ENCODE results near the gene PRKG1. TPM values are rescaled to one million over a fixed set of nuclear protein-coding genes. Genes with fewer than 3 reads are reported as not detected.

PRKG1 gene
- total and polyA plus RNA-seq, 12 donors, result 3.8 to 48.1 (median 29.9) TPM

DNA sequence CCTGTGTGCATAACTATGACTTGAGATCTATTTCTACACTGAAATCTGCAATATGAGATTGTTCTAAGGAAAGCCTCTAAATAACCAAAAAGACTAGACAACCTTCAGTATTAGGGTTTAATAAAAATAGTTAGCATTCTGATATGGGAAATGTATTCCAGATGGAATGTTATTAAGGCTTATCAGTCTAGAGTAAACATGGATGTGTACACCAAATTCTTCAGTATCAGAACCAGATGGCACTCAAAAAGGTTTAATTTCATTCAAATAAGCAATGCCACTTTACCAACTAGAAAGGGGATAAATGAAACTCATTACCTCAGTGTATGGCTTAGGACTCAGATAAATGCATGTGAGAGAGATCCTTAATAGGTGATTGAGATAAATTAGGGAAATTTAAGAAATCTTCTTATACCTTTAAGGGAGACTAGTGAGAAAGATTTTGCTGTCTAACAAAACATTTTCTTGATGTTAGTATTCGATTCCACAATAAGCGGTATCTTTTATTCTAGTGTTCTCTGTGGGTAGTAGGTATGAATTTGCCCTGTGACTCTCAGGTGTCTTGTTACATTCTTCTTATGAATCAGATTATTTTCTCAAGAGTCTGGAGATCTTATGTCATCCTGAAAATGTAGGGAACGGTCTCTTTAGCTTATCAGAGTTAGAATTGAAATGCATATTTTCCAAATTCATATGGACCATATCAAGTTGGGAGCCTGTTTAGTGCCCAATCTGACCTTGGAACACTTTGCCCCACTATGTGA, 159.2 kb downstream of the PRKG1 start:
- Histone ChIP-seq H3K27me3 (no peaks in the 10 kb centered on the region), H3K36me3 (no peaks in the 10 kb centered on the region), H3K4me3 (no peak overlapping the region), H3K27ac (peak overlapping the region in 1 of 10 donors; percentile 16), H3K9me3 (no peaks in the 10 kb centered on the region), H3K4me1 (peaks cover 0 to 59% (median 23%) of the 10 kb centered on the region in 9 donors)
- DNase-seq (no peak), ATAC-seq (no peak)
- 93 to 94% methylated on average over 3 of the region's 3 CpGs for WGBS, 2 donors
- intact Hi-C loops (cut with DNase I), result loop anchor here in 2 of 10 donors (5.0 to 10.0 kb wide), 3 partner anchors 141 to 191 kb away; partner anchors contain the start of gene PRKG1 (in 1 of the 2)
- TF ChIP-seq, protein P1, sequence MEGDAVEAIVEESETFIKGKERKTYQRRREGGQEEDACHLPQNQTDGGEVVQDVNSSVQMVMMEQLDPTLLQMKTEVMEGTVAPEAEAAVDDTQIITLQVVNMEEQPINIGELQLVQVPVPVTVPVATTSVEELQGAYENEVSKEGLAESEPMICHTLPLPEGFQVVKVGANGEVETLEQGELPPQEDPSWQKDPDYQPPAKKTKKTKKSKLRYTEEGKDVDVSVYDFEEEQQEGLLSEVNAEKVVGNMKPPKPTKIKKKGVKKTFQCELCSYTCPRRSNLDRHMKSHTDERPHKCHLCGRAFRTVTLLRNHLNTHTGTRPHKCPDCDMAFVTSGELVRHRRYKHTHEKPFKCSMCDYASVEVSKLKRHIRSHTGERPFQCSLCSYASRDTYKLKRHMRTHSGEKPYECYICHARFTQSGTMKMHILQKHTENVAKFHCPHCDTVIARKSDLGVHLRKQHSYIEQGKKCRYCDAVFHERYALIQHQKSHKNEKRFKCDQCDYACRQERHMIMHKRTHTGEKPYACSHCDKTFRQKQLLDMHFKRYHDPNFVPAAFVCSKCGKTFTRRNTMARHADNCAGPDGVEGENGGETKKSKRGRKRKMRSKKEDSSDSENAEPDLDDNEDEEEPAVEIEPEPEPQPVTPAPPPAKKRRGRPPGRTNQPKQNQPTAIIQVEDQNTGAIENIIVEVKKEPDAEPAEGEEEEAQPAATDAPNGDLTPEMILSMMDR (IDR thresholded peaks at IDR 0.05), result no peak

DNA sequence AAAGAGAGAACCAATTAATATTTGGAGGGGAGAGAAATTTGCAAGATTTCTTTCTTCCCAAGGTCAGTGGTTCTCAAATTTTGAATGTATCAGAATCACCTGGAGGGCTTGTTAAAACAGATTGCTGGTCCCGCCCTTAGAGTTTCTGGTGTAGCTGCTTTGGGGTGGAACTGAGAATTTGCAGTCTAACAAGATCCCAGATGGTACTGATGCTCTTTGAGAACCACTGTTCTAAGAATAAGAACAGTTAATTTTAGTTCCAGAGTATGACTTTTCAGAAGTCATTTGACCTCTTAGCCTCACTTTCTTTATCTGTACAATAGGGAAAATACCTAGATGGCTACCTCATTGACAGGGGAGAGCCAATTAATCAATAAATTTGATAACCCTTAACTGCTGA, 161.6 kb downstream of the PRKG1 start:
- 95 to 98% methylated on average over 1 of the region's 1 CpG for WGBS, 2 donors
- intact Hi-C loops (cut with DNase I), result loop anchor here in 1 of 10 donors (10.0 kb wide), 2 partner anchors 161 to 189 kb away; partner anchors contain the start of gene PRKG1

DNA sequence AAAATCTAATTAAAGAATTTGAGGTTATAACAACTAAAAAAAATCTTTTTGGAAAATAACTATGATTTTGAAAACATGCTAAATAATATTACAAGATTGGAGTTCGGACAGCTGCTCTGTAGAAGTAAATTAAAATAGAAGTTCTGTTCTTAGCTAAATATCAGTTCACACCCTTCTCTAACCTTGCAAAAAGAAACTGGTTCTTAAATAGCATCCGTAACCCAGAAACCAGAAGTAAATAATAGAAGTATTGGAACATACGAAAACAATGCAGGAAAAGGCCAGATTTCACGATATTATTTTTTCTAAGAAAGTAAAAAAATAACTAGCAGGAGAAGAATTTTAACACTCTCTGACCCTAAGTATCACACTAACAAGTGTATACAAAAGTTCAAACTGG, 164.7 kb downstream of the PRKG1 start:
- peak in 3 of 8 donors; percentile 46 to 73 (median 54) for ATAC-seq
- H3K4me3 ChIP-seq, result peak overlapping the region in 1 of 10 donors; percentile 6

More for the DNA sequence above, 161.6 kb downstream of the PRKG1 start:
- H3K4me3 ChIP-seq, result no peak overlapping the region
- H3K4me1 ChIP-seq, result peaks cover 0 to 61% (median 26%) of the 10 kb centered on the region in 9 donors
- DNase-seq (no peak), ATAC-seq (no peak)
- H3K27me3 ChIP-seq, result no peaks in the 10 kb centered on the region
- no peaks in the 10 kb centered on the region for H3K9me3 ChIP-seq
- no peak overlapping the region for H3K27ac ChIP-seq
- no peaks in the 10 kb centered on the region for H3K36me3 ChIP-seq
- TF ChIP-seq, protein P1 (IDR thresholded peaks at IDR 0.05), result no peak

DNA sequence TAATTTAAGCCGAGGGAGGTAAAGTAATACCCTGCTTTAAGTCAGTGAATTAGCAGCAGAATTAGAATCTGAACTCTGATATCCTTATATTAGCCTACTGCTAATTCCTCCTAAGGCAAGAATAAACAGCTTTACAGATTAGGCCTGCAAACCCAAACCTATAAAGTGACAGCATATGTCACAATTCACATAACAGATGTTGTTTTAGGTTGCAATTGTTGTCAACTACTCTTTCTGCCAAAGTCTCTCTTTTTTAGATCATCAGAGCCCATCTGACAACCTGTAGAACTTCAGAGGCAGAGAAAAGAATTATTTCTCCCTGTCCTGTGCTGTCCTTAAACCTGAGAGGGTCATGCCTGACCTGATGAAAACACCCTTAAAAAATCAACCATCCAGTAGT, 167.2 kb downstream of the PRKG1 start:
- intact Hi-C loops (cut with DNase I), result loop anchor here in 4 of 10 donors (5.0 to 10.0 kb wide), 3 partner anchors 157 to 167 kb away; partner anchors contain the start of gene PRKG1 (in 1 of the 4)
- WGBS, 2 donors, result 91 to 97% methylated on average over 1 of the region's 1 CpG
- Histone ChIP-seq H3K9me3 (no peaks in the 10 kb centered on the region), H3K4me3 (no peak overlapping the region), H3K27me3 (no peaks in the 10 kb centered on the region), H3K27ac (peak overlapping the region in 3 of 10 donors; percentile 0 to 46 (median 26)), H3K36me3 (no peaks in the 10 kb centered on the region), H3K4me1 (peaks cover 0 to 81% (median 31%) of the 10 kb centered on the region in 9 donors)
- ATAC-seq (no peak), DNase-seq (no peak)
- TF ChIP-seq, protein P1 (IDR thresholded peaks at IDR 0.05), result no peak

More for the DNA sequence above, 164.7 kb downstream of the PRKG1 start:
- H3K36me3 ChIP-seq, result no peaks in the 10 kb centered on the region
- TF ChIP-seq, protein P1 (IDR thresholded peaks at IDR 0.05), result no peak
- H3K27ac ChIP-seq, result peak overlapping the region in 8 of 10 donors; percentile 4 to 49 (median 36)
- peaks cover 0 to 64% (median 12%) of the 10 kb centered on the region in 9 donors for H3K4me1 ChIP-seq
- H3K9me3 ChIP-seq, result no peaks in the 10 kb centered on the region
- H3K27me3 ChIP-seq, result no peaks in the 10 kb centered on the region
- intact Hi-C loops (cut with DNase I), result loop anchor here in 1 of 10 donors (10.0 kb wide), 2 partner anchors 164 to 186 kb away; partner anchors contain the start of gene PRKG1
- DNase-seq, result no peak
- WGBS, 2 donors, result 38 to 40% methylated on average over 4 of the region's 4 CpGs
